ENCODE data around the gene ERH.

DNA sequence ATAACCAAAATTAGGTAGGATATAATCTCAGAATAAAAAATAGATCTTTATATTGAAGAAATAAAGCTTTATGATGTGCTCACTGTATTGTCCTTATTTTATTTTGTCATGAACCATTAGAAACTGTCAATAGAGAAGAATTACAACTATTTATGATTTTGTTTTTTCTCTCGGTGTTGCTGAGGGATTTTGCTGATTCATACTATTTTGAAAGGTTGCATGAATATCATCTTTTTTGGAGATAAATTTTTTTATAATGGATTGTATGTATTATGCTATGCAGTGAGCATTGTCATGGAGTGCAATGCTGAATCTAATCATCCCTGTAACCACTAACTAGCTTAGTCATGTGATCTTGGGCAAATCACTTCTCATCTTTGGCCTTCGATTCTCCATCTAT lies 15.4 kb upstream of the ERH start:
- TF ChIP-seq, protein P1, sequence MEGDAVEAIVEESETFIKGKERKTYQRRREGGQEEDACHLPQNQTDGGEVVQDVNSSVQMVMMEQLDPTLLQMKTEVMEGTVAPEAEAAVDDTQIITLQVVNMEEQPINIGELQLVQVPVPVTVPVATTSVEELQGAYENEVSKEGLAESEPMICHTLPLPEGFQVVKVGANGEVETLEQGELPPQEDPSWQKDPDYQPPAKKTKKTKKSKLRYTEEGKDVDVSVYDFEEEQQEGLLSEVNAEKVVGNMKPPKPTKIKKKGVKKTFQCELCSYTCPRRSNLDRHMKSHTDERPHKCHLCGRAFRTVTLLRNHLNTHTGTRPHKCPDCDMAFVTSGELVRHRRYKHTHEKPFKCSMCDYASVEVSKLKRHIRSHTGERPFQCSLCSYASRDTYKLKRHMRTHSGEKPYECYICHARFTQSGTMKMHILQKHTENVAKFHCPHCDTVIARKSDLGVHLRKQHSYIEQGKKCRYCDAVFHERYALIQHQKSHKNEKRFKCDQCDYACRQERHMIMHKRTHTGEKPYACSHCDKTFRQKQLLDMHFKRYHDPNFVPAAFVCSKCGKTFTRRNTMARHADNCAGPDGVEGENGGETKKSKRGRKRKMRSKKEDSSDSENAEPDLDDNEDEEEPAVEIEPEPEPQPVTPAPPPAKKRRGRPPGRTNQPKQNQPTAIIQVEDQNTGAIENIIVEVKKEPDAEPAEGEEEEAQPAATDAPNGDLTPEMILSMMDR (IDR thresholded peaks at IDR 0.05): no peak
- TF ChIP-seq POLR2AphosphoS5 (IDR thresholded peaks at IDR 0.05): no peak
